Measurements from ENCODE around the gene SUMO4. TPM values are rescaled to one million over a fixed set of nuclear protein-coding genes. Genes with fewer than 3 reads are reported as not detected.

The SUMO4 gene
- total RNA-seq = 1 to 10 TPM in 1 of 2 donors, under 1 TPM in 1; 0.88 to 1.8 TPM
- long read RNA-seq, donor 1 = 0 reads
- long read RNA-seq, donor 2 = 0 reads

GRCh38 chr6:149400050-149400449, at the start of gene SUMO4:
Gene SUMO4 (plus strand): TSS chr6:149400262. CDS start chr6:149400392, 130 bp downstream.
- DNase-seq (ENCODE audit: low spot score) = no peak
- intact Hi-C loops (cut with DNase I) = no loop called here

GRCh38 chr6:149354009-149354408, 46.1 kb upstream of the SUMO4 start:
- intact Hi-C loops (cut with DNase I) = no loop called here
- DNase-seq (ENCODE audit: low spot score) = no peak

- intact Hi-C loops (cut with DNase I) = no loop called here
- no peak for DNase-seq (ENCODE audit: low spot score)
Measured at GRCh38 chr6:149356081-149356750, 43.8 kb upstream of the SUMO4 start.

GRCh38 chr6:149357726-149358538, 42.1 kb upstream of the SUMO4 start:
- DNase-seq (ENCODE audit: low spot score) = no peak

GRCh38 chr6:149359440-149359839, 40.6 kb upstream of the SUMO4 start:
- intact Hi-C loops (cut with DNase I) = no loop called here
- DNase-seq (ENCODE audit: low spot score) = no peak

More at GRCh38 chr6:149357726-149358538, 42.1 kb upstream of the SUMO4 start:
- intact Hi-C loops (cut with DNase I) = no loop called here

GRCh38 chr6:149360536-149360935, 39.5 kb upstream of the SUMO4 start:
- DNase-seq (ENCODE audit: low spot score) = no peak
- intact Hi-C loops (cut with DNase I) = no loop called here

- intact Hi-C loops (cut with DNase I) = loop anchor here in 1 of 2 donors (2.0 kb wide), 1 partner anchor 31 kb away; no protein-coding TSS in a partner anchor
- DNase-seq (ENCODE audit: low spot score) = no peak
Measured at GRCh38 chr6:149362289-149362688, 37.8 kb upstream of the SUMO4 start.

GRCh38 chr6:149363154-149363553, 36.9 kb upstream of the SUMO4 start:
- intact Hi-C loops (cut with DNase I) = loop anchor here in 1 of 2 donors (2.0 kb wide), 1 partner anchor 32 kb away; no protein-coding TSS in a partner anchor
- DNase-seq (ENCODE audit: low spot score) = no peak

- no peak for DNase-seq (ENCODE audit: low spot score)
- intact Hi-C loops (cut with DNase I) = no loop called here
Measured at GRCh38 chr6:149364557-149364956, 35.5 kb upstream of the SUMO4 start.

- DNase-seq (ENCODE audit: low spot score) = no peak
- intact Hi-C loops (cut with DNase I) = no loop called here
Measured at GRCh38 chr6:149365197-149365596, 34.9 kb upstream of the SUMO4 start.

GRCh38 chr6:149366267-149366921, 33.7 kb upstream of the SUMO4 start:
- intact Hi-C loops (cut with DNase I) = no loop called here

GRCh38 chr6:149368065-149368464, 32.0 kb upstream of the SUMO4 start:
- no peak for DNase-seq (ENCODE audit: low spot score)
- intact Hi-C loops (cut with DNase I) = no loop called here

More at GRCh38 chr6:149366267-149366921, 33.7 kb upstream of the SUMO4 start:
- DNase-seq (ENCODE audit: low spot score) = no peak

GRCh38 chr6:149371154-149371553, 28.9 kb upstream of the SUMO4 start:
- DNase-seq (ENCODE audit: low spot score) = no peak
- intact Hi-C loops (cut with DNase I) = no loop called here

GRCh38 chr6:149372062-149372461, 28.0 kb upstream of the SUMO4 start:
- intact Hi-C loops (cut with DNase I) = no loop called here

GRCh38 chr6:149373511-149373910, 26.6 kb upstream of the SUMO4 start:
- intact Hi-C loops (cut with DNase I) = no loop called here
- no peak for DNase-seq (ENCODE audit: low spot score)

More at GRCh38 chr6:149372062-149372461, 28.0 kb upstream of the SUMO4 start:
- no peak for DNase-seq (ENCODE audit: low spot score)

- no peak for DNase-seq (ENCODE audit: low spot score)
- intact Hi-C loops (cut with DNase I) = no loop called here
Measured at GRCh38 chr6:149379977-149380376, 20.1 kb upstream of the SUMO4 start.

- no peak for DNase-seq (ENCODE audit: low spot score)
- intact Hi-C loops (cut with DNase I) = no loop called here
Measured at GRCh38 chr6:149380523-149380922, 19.5 kb upstream of the SUMO4 start.

- intact Hi-C loops (cut with DNase I) = no loop called here
- no peak for DNase-seq (ENCODE audit: low spot score)
Measured at GRCh38 chr6:149383371-149383770, 16.7 kb upstream of the SUMO4 start.

GRCh38 chr6:149384464-149384863, 15.6 kb upstream of the SUMO4 start:
- DNase-seq (ENCODE audit: low spot score) = no peak
- intact Hi-C loops (cut with DNase I) = no loop called here
